H1 (cell line): ENCODE measurements around the gene FRMD5. TPM values are rescaled to one million over a fixed set of nuclear protein-coding genes. Genes with fewer than 3 reads are reported as not detected.

Experiments used
- BRCA1 ChIP-seq: IDR thresholded peaks from 2 replicates; pipeline ENCODE4 v1.6.1; 2012; ENCODE audit warnings: low read depth, low read length, improper control_type of control experiment
- CHD1 ChIP-seq: IDR thresholded peaks from 2 replicates; pipeline ENCODE4 v1.6.1; 2012; ENCODE audit warnings: low read depth, low read length, improper control_type of control experiment
- CHD7 ChIP-seq: fragments of 300-600 bp; sonication (generic); IDR thresholded peaks from 2 replicates; pipeline ENCODE4 v1.7.1; 2012; ENCODE audit warnings: low read length, moderate library complexity, mild to moderate bottlenecking, inconsistent platforms; ENCODE audit not compliant: insufficient replicate concordance
- EP300 ChIP-seq, 2 experiments: IDR thresholded peaks; 1 replicate in 1 of 2; 2 replicates in 1 of 2; pipeline ENCODE4 v1.6.1; 2011 to 2012; ENCODE audit warnings: low read depth in 2 of 2, low read length in 2 of 2, mild to moderate bottlenecking in 2 of 2, borderline replicate concordance in 1 of 2, inconsistent platforms in 1 of 2, moderate library complexity in 1 of 2
- HDAC6 ChIP-seq: IDR thresholded peaks from one replicate; pipeline ENCODE4 v1.7.1; 2012; ENCODE audit warnings: low read depth, mild to moderate bottlenecking, inconsistent platforms, low read length, moderate library complexity
- JUND ChIP-seq: IDR thresholded peaks from 2 replicates; pipeline ENCODE4 v1.6.1; 2011; ENCODE audit warnings: mild to moderate bottlenecking, improper control_type of control experiment, low read length
- NRF1 ChIP-seq: IDR thresholded peaks from 2 replicates; pipeline ENCODE4 v1.6.1; 2011; ENCODE audit warnings: mild to moderate bottlenecking, low read depth, low read length, improper control_type of control experiment
- RAD21 ChIP-seq, 2 experiments: IDR thresholded peaks in 1 of 2; conservative IDR thresholded peaks in 1 of 2; 2 replicates each; pipeline ENCODE4 v1.6.1; 2011; ENCODE audit warnings: low read depth in 2 of 2, low read length in 2 of 2, improper control_type of control experiment in 1 of 2, inconsistent platforms in 1 of 2, mild to moderate bottlenecking in 1 of 2, moderate library complexity in 1 of 2
- RFX5 ChIP-seq: IDR thresholded peaks from 2 replicates; pipeline ENCODE4 v1.6.1; 2011; ENCODE audit warnings: low read depth, low read length, improper control_type of control experiment, borderline replicate concordance
- SIN3A ChIP-seq, 2 experiments: IDR thresholded peaks in 1 of 2; conservative IDR thresholded peaks in 1 of 2; 2 replicates each; pipeline ENCODE4 v1.6.1; 2011 to 2012; ENCODE audit warnings: low read length in 2 of 2, improper control_type of control experiment in 1 of 2, low read depth in 1 of 2, mild to moderate bottlenecking in 1 of 2
- SP1 ChIP-seq: IDR thresholded peaks from 2 replicates; pipeline ENCODE4 v1.6.1; 2011; ENCODE audit warnings: low read depth, low read length
- polyA plus RNA-seq, 7 experiments: library from polyadenylated mRNA; depleted of rRNA in 3 of 7; stranded (reverse) in 5 of 7; unstranded in 2 of 7; fragments of >200 nt in 5 of 7; fragments of 200-250 nt in 2 of 7; gene quantifications; 1 replicate in 5 of 7; 2 replicates in 1 of 7; 4 replicates in 1 of 7; pipeline versions ENCODE4 v1.2.1 to v1.2.3, GENCODE V29; 2011 to 2013; ENCODE audit warnings: missing spikeins in 2 of 7, mixed read lengths in 2 of 7
- total RNA-seq: library from RNA; stranded (reverse); fragmentation: NEBNext Ultra II Directional; extraction: Animal tissue kit (Norgen Biotek cat#: 25700); gene quantifications from 2 replicates; pipeline ENCODE4 v1.2.1, GENCODE V29; 2021

Gene FRMD5
- total and polyA plus RNA-seq, 2 of the 8 experiments (the other 6 are each of a cell fraction or from before 2014, with no cell fraction given): 10.1 to 12.6 TPM

GRCh38 chr15:43901495-43901894, 293.6 kb downstream of the FRMD5 start (continued):
- TF ChIP-seq CHD7 (no peak), CHD1 (no peak), JUND (no peak), RAD21 (IDR thresholded peaks at IDR 0.05 in 1 of 2, conservative IDR thresholded peaks at IDR 0.05 in 1 of 2; ENCODE audit: low read depth in 2 of 2, low read length in 2 of 2) (no peak), HDAC6 (no peak), NRF1 (no peak), SIN3A (conservative IDR thresholded peaks at IDR 0.05 in 1 of 2, IDR thresholded peaks at IDR 0.05 in 1 of 2; ENCODE audit: low read depth in 1 of 2, low read length in 2 of 2) (no peak), BRCA1 (no peak), EP300 (IDR thresholded peaks at IDR 0.05; ENCODE audit: borderline replicate concordance in 1 of 2, low read depth in 2 of 2, low read length in 2 of 2) (no peak), SP1 (no peak), RFX5 (no peak)
